Amniotic stem cell (primary cell): ENCODE data around the gene AGMO.
A peak's percentile ranks its signal among the peaks of the same experiment; 100 is the strongest.

Experiments used
- DNase-seq: peaks from one replicate; lab custom pipeline; 2025; lab: John Stamatoyannopoulos, UW

AGMO gene

GRCh38 chr7:15498465-15498864 is 63.4 kb downstream of the AGMO start:
- no peak for DNase-seq

- no peak for DNase-seq
Observed at GRCh38 chr7:15495170-15495569, 66.6 kb downstream of the AGMO start.

- DNase-seq: no peak
Observed at GRCh38 chr7:15494711-15495110, 67.1 kb downstream of the AGMO start.

- no peak for DNase-seq
Observed at GRCh38 chr7:15491361-15491760, 70.5 kb downstream of the AGMO start.

- no peak for DNase-seq
Observed at GRCh38 chr7:15490291-15490690, 71.5 kb downstream of the AGMO start.

GRCh38 chr7:15489861-15490260 is 72.0 kb downstream of the AGMO start:
- no peak for DNase-seq

GRCh38 chr7:15489383-15489782 is 72.4 kb downstream of the AGMO start:
- no peak for DNase-seq

- no peak for DNase-seq
Observed at GRCh38 chr7:15488401-15488800, 73.4 kb downstream of the AGMO start.

- no peak for DNase-seq
Observed at GRCh38 chr7:15487896-15488295, 73.9 kb downstream of the AGMO start.

- no peak for DNase-seq
Observed at GRCh38 chr7:15485998-15486397, 75.8 kb downstream of the AGMO start.

- DNase-seq: no peak
Observed at GRCh38 chr7:15485431-15485830, 76.4 kb downstream of the AGMO start.

GRCh38 chr7:15481132-15481531 is 80.7 kb downstream of the AGMO start:
- DNase-seq: no peak

- DNase-seq: no peak
Observed at GRCh38 chr7:15478401-15478800, 83.4 kb downstream of the AGMO start.

- no peak for DNase-seq
Observed at GRCh38 chr7:15476531-15476918, 85.3 kb downstream of the AGMO start.

- DNase-seq: no peak
Observed at GRCh38 chr7:15475808-15476530, 85.8 kb downstream of the AGMO start.

- no peak for DNase-seq
Observed at GRCh38 chr7:15471669-15471950, 90.2 kb downstream of the AGMO start.

GRCh38 chr7:15470825-15471668 is 90.8 kb downstream of the AGMO start:
- DNase-seq: no peak

- DNase-seq: no peak
Observed at GRCh38 chr7:15464667-15465121, 97.1 kb downstream of the AGMO start.

GRCh38 chr7:15463801-15464666 is 97.8 kb downstream of the AGMO start:
- no peak for DNase-seq

- DNase-seq: no peak
Observed at GRCh38 chr7:15462721-15463389, 99.0 kb downstream of the AGMO start.

- peak; percentile 61 for DNase-seq
Observed at GRCh38 chr7:15461576-15461975, 100.2 kb downstream of the AGMO start.

GRCh38 chr7:15459018-15459615 is 102.7 kb downstream of the AGMO start:
- DNase-seq: no peak
